AG20443 (cell line): ENCODE data around the gene C6orf62.
"Not testable (repeated sequence)": the region's sequence is repeated elsewhere in the genome, so short reads cannot be mapped to it uniquely, and the experiment has no call there.

Source experiments
- DNase-seq: peaks from one replicate; pipeline ENCODE4 v3.0.0; 2012; ENCODE audit warnings: low spot score, mixed read lengths

C6orf62 gene

GRCh38 chr6:24742216-24742738 lies 23.3 kb upstream of the C6orf62 start:
- no peak for DNase-seq

GRCh38 chr6:24740861-24741260 lies 21.9 kb upstream of the C6orf62 start:
- peak; percentile 15 for DNase-seq

GRCh38 chr6:24738741-24739140 lies 19.8 kb upstream of the C6orf62 start:
- DNase-seq: no peak

- DNase-seq: not testable (repeated sequence)
These were observed 15.8 kb upstream of the C6orf62 start for GRCh38 chr6:24734710-24735109.

GRCh38 chr6:24734166-24734565 lies 15.2 kb upstream of the C6orf62 start:
- DNase-seq: no peak

GRCh38 chr6:24731456-24732134 lies 12.6 kb upstream of the C6orf62 start:
- not testable (repeated sequence) for DNase-seq

- not testable (repeated sequence) for DNase-seq
These were observed 11.7 kb upstream of the C6orf62 start for GRCh38 chr6:24730653-24731052.

- no peak for DNase-seq
These were observed 4.3 kb upstream of the C6orf62 start for GRCh38 chr6:24723270-24723669.

GRCh38 chr6:24721461-24722215 lies 2.7 kb upstream of the C6orf62 start:
- peak; percentile 80 for DNase-seq

GRCh38 chr6:24720604-24721460 lies 1.9 kb upstream of the C6orf62 start:
- peak; percentile 98 for DNase-seq

GRCh38 chr6:24720131-24720603 lies 1.2 kb upstream of the C6orf62 start:
- DNase-seq: peak; percentile 53

- no peak for DNase-seq
These were observed 367 bp downstream of the C6orf62 start for GRCh38 chr6:24718449-24719124.

GRCh38 chr6:24716602-24717148 lies 2.3 kb downstream of the C6orf62 start:
- not testable (repeated sequence) for DNase-seq

- DNase-seq: no peak
These were observed 8.2 kb downstream of the C6orf62 start for GRCh38 chr6:24710519-24711303.

- DNase-seq: no peak
These were observed 9.8 kb downstream of the C6orf62 start for GRCh38 chr6:24709014-24709711.

GRCh38 chr6:24708612-24709011 lies 10.3 kb downstream of the C6orf62 start:
- no peak for DNase-seq

GRCh38 chr6:24704468-24704867 lies 14.5 kb downstream of the C6orf62 start:
- no peak for DNase-seq

- DNase-seq: no peak
These were observed 16.2 kb downstream of the C6orf62 start for GRCh38 chr6:24702720-24703282.
